Activated B cell treated with CpG ODN at 0.5 μM for 24 hours (primary cell): ENCODE data around the gene RASGEF1C. TPM values are rescaled to one million over a fixed set of nuclear protein-coding genes. Genes with fewer than 3 reads are reported as not detected.

Source experiments
- ATAC-seq: fragments of 200-7000 bp; cut with Tn5 transposase; one replicate; pipeline ENCODE4 v1.10.0; 2021; ENCODE audit warnings: low read depth, mild to moderate bottlenecking, moderate library complexity
- CTCF ChIA-PET: fragments of 350-600 bp; sonication (Branson Sonifier 250); formaldehyde crosslinking; loops from one replicate; lab custom pipeline; 2021; ENCODE audit warnings: antibody characterized with exemption; lab: Charles Lee
- POLR2A ChIA-PET: fragments of 350-600 bp; sonication (Branson Sonifier 250); formaldehyde crosslinking; loops from one replicate; lab custom pipeline; 2021; ENCODE audit warnings: antibody characterized with exemption; lab: Charles Lee
- DNase-seq: peaks from one replicate; pipeline ENCODE4 v3.0.0; 2022
- H3K27ac Mint-ChIP-seq: one replicate; pipeline ENCODE4 v1.8.0; 2020; ENCODE audit warnings: mixed read lengths
- H3K27me3 Mint-ChIP-seq: one replicate; pipeline ENCODE4 v1.8.0; 2021; ENCODE audit warnings: mixed read lengths
- H3K36me3 Mint-ChIP-seq: one replicate; pipeline ENCODE4 v1.8.0; 2021; ENCODE audit warnings: low read depth, mixed read lengths
- H3K4me1 Mint-ChIP-seq: one replicate; pipeline ENCODE4 v1.8.0; 2021; ENCODE audit warnings: mixed read lengths
- H3K4me3 Mint-ChIP-seq: one replicate; pipeline ENCODE4 v1.8.0; 2020; ENCODE audit warnings: mild to moderate bottlenecking, mixed read lengths
- H3K9me3 Mint-ChIP-seq: one replicate; pipeline ENCODE4 v1.8.0; 2020; ENCODE audit warnings: mixed read lengths
- intact Hi-C: fragments of 100-400 bp; cut with micrococcal nuclease; formaldehyde crosslinking; loops from one replicate; pipeline ENCODE4 v1.15.1; 2024
- total RNA-seq: library from RNA; stranded (reverse); gene quantifications from 2 replicates; pipeline ENCODE4 v1.2.3, GENCODE V29; 2022
- TF ChIP-seq, protein P1 (sequence below): fragments of 200-600 bp; IDR thresholded peaks from one replicate; pipeline ENCODE4 v1.8.0; 2022; ENCODE audit warnings: antibody characterized with exemption, mild to moderate bottlenecking

The RASGEF1C gene
- total RNA-seq, 1 donor from 2014 or later: not detected

DNA sequence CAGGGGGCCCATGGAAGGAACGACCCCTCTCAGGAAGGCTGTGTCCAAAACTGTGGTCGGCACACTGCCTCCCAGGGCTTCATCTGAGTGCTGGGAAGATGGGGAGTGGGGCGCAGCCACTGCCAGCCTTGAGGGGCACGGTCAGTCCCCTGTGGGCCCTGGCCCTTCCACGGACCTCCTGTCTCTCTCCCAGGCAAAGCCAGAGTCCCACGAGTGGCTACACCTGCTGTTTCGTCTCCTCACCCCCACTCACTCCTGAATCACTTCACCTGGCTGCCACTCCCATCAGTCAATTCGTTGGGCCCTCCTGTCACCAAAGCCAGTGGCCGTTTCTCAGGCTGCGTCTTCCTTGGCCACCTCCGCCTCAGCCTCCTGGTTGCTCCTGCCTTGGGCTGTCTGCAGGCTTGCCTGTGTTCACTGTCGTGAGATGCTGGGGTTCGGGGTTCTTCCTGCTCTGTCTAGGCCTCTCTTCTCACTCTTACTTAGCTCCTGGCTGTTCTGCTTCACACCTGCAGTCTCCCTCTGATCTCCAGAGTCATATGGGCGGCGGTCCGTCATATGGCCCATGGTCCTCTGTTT lies 78.6 kb downstream of the RASGEF1C start:
- ChIA-PET CTCF (no interaction called here), POLR2A (no interaction called here)
- no peaks in the 10 kb centered on the region for H3K36me3 Mint-ChIP-seq
- H3K27ac Mint-ChIP-seq: no peak overlapping the region
- no peak for DNase-seq
- no peaks in the 10 kb centered on the region for H3K4me1 Mint-ChIP-seq
- TF ChIP-seq, protein P1, sequence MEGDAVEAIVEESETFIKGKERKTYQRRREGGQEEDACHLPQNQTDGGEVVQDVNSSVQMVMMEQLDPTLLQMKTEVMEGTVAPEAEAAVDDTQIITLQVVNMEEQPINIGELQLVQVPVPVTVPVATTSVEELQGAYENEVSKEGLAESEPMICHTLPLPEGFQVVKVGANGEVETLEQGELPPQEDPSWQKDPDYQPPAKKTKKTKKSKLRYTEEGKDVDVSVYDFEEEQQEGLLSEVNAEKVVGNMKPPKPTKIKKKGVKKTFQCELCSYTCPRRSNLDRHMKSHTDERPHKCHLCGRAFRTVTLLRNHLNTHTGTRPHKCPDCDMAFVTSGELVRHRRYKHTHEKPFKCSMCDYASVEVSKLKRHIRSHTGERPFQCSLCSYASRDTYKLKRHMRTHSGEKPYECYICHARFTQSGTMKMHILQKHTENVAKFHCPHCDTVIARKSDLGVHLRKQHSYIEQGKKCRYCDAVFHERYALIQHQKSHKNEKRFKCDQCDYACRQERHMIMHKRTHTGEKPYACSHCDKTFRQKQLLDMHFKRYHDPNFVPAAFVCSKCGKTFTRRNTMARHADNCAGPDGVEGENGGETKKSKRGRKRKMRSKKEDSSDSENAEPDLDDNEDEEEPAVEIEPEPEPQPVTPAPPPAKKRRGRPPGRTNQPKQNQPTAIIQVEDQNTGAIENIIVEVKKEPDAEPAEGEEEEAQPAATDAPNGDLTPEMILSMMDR: no peak
- ATAC-seq: no peak
- H3K9me3 Mint-ChIP-seq: no peaks in the 10 kb centered on the region
- H3K4me3 Mint-ChIP-seq: no peak overlapping the region
- peaks cover 2% of the 10 kb centered on the region for H3K27me3 Mint-ChIP-seq
- intact Hi-C loops: no loop called here

DNA sequence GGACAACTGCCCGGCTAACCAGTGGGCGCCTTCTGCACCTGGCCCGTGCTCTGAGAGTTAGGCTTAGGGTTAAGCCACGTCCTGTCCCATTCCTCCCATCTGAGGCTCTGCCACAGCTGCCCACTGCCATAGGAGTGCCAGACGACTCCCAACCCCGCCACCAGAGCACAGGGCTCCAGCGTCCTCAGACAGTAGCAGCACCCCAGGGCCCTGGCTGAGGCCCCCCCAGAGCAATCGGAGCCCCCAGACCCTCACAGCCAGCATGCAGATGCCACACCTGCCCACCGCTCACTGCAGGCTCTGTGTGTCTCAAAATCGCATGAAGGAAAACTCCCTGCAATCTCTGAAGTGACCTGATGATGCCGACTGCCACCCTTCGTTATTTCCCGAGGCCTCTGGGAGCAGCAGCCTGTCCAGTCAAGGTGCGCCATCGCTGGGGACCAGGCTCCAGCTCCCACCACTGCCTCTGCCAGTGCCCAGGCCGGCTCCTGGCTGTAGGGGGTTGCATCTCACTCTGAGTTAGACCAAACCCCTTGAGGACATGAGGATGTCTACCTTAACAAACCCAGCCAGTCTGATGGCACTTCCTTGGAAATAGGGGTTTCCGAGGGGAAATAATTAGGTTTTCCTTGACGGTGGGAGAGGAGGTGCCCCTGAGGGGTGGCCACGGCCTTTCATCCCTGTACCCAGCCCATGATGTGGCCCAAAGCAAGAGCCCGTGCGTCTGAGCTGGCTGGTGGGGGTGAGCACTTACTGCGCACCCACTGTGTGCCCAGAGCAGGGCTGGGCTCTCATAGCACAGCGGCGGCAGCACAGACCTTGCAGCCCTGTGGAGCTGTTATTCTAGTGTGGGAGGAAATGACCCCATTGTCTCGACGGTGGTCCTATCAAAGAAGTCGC lies 79.5 kb downstream of the RASGEF1C start:
- H3K27ac Mint-ChIP-seq: no peak overlapping the region
- peaks cover 2% of the 10 kb centered on the region for H3K27me3 Mint-ChIP-seq
- POLR2A ChIA-PET: no interaction called here
- no peaks in the 10 kb centered on the region for H3K36me3 Mint-ChIP-seq
- ATAC-seq: no peak
- TF ChIP-seq, protein P1: no peak
- CTCF ChIA-PET: no interaction called here
- H3K9me3 Mint-ChIP-seq: no peaks in the 10 kb centered on the region
- H3K4me1 Mint-ChIP-seq: no peaks in the 10 kb centered on the region
- no peak for DNase-seq
- intact Hi-C loops: no loop called here
- no peak overlapping the region for H3K4me3 Mint-ChIP-seq

DNA sequence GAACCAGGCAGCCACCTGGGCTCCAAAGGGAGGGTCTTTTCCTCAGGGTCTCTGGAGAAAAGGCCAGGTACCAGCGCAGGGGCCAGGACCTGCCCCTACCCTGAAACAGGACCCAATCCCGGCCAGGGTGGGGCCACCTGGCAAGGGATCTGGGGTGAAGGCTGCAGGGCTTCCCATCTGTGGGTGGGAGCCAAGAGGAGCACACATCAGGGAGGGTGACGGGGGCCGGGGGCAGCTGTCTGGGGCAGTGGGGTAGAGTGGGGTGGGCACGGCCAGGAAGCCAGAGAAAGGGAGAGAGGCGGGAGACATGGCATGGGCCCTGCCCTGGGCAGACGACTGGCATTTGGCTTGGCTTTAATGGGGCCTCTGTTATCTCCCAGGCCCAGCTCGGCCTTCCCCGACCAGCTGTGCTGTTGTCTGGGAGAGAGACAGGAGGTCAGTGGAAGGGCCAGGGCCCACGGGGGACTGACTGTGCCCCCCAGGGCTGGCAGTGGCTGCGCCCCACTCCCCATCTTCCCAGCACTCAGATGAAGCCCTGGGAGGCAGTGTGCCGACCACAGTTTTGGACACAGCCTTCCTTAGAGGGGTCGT lies 80.2 kb downstream of the RASGEF1C start:
- intact Hi-C loops: no loop called here

DNA sequence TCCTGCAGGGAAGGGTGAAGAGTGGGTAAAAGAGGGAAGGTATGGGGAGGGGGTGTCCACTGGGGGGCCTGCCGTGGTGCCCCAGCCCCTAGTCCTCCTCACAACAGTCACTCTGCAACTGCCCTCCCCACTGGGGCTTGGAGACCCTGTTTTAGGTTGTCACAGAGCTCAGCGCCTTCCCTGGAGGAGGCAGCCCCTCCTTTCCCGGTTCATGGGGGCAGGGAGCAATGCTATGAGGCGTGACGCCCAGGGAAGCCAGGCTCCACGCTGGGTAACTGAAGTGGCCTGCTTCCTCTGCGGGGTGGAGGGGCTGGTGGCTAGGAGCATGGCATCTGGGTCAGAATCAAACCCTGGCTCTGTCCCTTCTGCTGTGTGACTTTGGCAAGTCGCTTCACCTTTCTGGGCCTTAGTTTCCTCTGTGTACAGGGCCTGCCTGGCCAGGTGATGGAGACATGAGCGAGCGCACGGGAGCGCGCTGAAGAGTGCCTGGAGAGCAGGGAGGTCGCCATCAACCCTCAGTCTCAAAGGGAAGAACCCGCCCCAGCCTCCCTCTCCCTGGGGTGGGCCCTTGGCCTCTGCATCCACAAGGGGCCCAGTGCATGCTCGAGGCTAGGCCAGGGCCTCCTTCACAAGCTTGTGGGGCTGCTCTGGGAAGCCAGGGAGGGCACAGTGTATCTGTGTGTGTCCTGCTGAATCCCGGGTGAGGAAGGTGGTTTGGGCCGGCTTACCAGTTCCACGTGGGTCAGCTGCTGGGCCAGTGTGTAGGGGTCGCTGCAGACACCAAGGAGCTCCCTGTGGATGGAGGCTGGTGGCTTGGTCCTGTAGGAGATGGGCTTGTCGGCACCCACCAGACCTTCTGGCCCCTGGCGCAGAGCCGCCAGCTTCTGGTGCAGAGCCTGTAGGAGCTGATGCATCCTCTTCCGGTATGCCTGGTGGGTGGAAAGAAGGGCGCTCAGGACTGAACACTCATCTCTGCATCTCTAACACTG lies 81.0 kb downstream of the RASGEF1C start:
- POLR2A ChIA-PET: no interaction called here

More for the DNA sequence above, 80.2 kb downstream of the RASGEF1C start:
- ATAC-seq: no peak
- Mint-ChIP-seq H3K27me3 (peaks cover 2% of the 10 kb centered on the region), H3K27ac (no peak overlapping the region), H3K4me3 (no peak overlapping the region), H3K36me3 (no peaks in the 10 kb centered on the region), H3K9me3 (no peaks in the 10 kb centered on the region), H3K4me1 (no peaks in the 10 kb centered on the region)
- CTCF ChIA-PET: interaction anchor here (1.0 kb wide), 1 partner anchor 187 kb away, joined by 3 read pairs; no protein-coding TSS in a partner anchor
- no peak for DNase-seq
- POLR2A ChIA-PET: no interaction called here
- TF ChIP-seq, protein P1: no peak

More for the DNA sequence above, 81.0 kb downstream of the RASGEF1C start:
- ATAC-seq: no peak
- H3K27ac Mint-ChIP-seq: no peak overlapping the region
- intact Hi-C loops: no loop called here
- H3K4me1 Mint-ChIP-seq: no peaks in the 10 kb centered on the region
- TF ChIP-seq, protein P1: no peak
- no peaks in the 10 kb centered on the region for H3K36me3 Mint-ChIP-seq
- H3K4me3 Mint-ChIP-seq: no peak overlapping the region
- DNase-seq: no peak
- peaks cover 2% of the 10 kb centered on the region for H3K27me3 Mint-ChIP-seq
- CTCF ChIA-PET: interaction anchor here (1.0 kb wide), 1 partner anchor 188 kb away, joined by 3 read pairs; no protein-coding TSS in a partner anchor
- no peaks in the 10 kb centered on the region for H3K9me3 Mint-ChIP-seq
